ENCODE measurements around the gene USP10. TPM values are rescaled to one million over a fixed set of nuclear protein-coding genes. Genes with fewer than 3 reads are reported as not detected.

The USP10 gene
- polyA plus RNA-seq, 3 donors = 38.7 to 115 (median 90.9) TPM

- H3K4me3 Mint-ChIP-seq = peak overlapping the region in 1 of 2 donors; percentile 56
- intact Hi-C loops (cut with micrococcal nuclease) = no loop called here
- H3K27me3 Mint-ChIP-seq (ENCODE audit: low read depth in 3 of 3) = peaks cover 0 to 7% (median 4%) of the 10 kb centered on the region in 3 donors
Measured at GRCh38 chr16:84680165-84680842, 19.5 kb upstream of the USP10 start.

More at GRCh38 chr16:84680165-84680842, 19.5 kb upstream of the USP10 start:
- Histone ChIP-seq H3K79me2 (ENCODE audit: insufficient read depth, low read length) (no peaks in the 10 kb centered on the region), H2AFZ (ENCODE audit: insufficient read depth, low read depth, low read length, poor library complexity, severe bottlenecking) (no peak overlapping the region), H3K4me2 (replicated peaks; ENCODE audit: extremely low read depth, low read length, poor library complexity, severe bottlenecking) (no peak overlapping the region), H3K4me1 (ENCODE audit: control insufficient read depth in 1 of 2, insufficient read depth in 2 of 2, low read length in 2 of 2) (peaks cover 3 to 15% of the 10 kb centered on the region in 2 donors), H3K36me3 (replicated peaks in 1 of 2; ENCODE audit: control insufficient read depth in 1 of 2, insufficient read depth in 2 of 2, low read length in 2 of 2) (no peaks in the 10 kb centered on the region), H3K9me3 (replicated peaks in 1 of 2; ENCODE audit: control insufficient read depth in 1 of 2, insufficient read depth in 1 of 2, low read length in 2 of 2) (no peaks in the 10 kb centered on the region), H3K4me3 (replicated peaks in 1 of 3; ENCODE audit: low read depth in 2 of 3, low read length in 3 of 3) (no peak overlapping the region), H3K27ac (ENCODE audit: low read depth in 1 of 2, low read length in 2 of 2) (no peak overlapping the region), H3K27me3 (ENCODE audit: control insufficient read depth in 2 of 2, insufficient read depth in 2 of 2, low read length in 2 of 2) (no peaks in the 10 kb centered on the region), H3K9ac (ENCODE audit: insufficient read depth, low read length, poor library complexity, severe bottlenecking) (no peak overlapping the region), H4K20me1 (ENCODE audit: insufficient read depth, low read length) (no peaks in the 10 kb centered on the region)
- DNase-seq = peak in 2 of 3 donors; percentile 15 to 24
- Mint-ChIP-seq H3K36me3 (no peaks in the 10 kb centered on the region), H3K27ac (peak overlapping the region in 1 of 7 donors; percentile 25), H3K9me3 (no peaks in the 10 kb centered on the region), H3K4me1 (peaks cover 12% of the 10 kb centered on the region)
- no peak for TF ChIP-seq CTCF (IDR thresholded peaks at IDR 0.05)
- WGBS (ENCODE audit: insufficient coverage) = 84% methylated on average over 4 of the region's 10 CpGs
